Smooth muscle cell of the brain vasculature (primary cell): ENCODE results near the gene KCNG4.
"Not testable (repeated sequence)": the region's sequence is repeated elsewhere in the genome, so short reads cannot be mapped to it uniquely, and the experiment has no call there.

ENCODE experiments used
- DNase-seq: peaks from one replicate; pipeline ENCODE4 v3.0.0-alpha.2; 2012; ENCODE audit warnings: low read depth, low spot score

Gene KCNG4

DNA sequence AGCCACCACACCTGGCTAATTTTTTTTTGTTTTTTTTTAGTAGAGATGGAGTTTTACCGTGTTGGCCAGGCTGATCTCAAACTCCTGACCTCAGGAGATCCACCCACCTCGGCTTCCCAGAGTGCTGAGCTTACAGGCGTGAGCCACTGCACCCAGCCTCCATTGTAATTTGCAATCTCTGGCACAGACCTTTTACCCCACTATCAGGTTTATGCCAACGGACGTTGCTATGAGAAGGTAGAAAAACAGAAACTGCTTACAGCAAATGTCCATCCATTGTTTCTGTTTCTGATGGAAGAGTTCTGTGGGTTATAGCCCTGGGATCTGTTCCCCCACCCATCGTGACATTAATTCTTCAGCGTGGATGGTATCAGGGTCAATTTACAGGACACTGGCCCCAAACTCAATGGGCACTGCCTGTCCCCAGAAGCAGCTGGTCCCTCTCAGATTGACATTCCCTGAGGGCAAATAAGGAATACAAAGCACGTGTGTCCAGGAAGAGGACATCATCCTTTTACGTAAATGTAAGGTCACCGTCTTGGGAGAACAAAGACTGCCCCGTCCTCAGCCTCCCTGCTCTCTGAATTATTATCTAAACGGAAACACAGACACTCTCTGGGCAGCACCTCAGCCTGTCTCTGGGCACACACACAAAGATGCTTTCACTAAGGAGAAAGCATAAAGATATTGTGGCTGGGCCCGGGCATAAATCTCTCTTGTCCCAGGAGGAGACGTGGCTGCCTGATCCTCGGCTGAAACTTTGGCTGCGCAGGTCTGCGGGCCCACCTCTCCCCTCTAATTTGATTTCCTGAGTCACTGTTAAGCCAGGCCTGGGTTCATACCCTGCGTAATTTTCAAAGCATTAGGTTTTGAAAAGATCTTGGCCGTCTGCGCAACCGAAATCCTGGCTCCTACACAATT is 5.2 kb downstream of the KCNG4 start:
- DNase-seq = no peak

- DNase-seq = no peak
Observed at GRCh38 chr16:84233748-84234147, 6.1 kb downstream of the KCNG4 start.

DNA sequence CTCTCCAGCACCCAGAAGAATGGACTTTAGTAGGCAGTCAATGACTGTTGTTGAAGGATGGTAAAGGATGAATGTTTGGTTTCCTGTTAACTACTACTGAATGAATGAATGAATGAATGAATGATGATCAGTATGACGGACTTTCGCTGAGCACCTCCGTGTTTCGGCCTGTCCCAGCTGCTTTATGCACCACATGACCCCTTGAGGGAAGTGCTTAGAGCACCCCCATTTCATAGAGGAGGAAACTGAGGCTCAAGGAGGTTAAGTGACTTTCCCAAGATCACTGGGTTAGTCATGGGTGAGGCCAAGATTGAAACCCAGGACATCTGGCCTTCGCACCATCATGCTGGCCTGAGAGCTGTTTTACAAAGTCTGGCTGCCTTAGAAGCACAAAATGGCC is 6.8 kb downstream of the KCNG4 start:
- DNase-seq = no peak

GRCh38 chr16:84232060-84232459 is 7.8 kb downstream of the KCNG4 start:
- DNase-seq = no peak

DNA sequence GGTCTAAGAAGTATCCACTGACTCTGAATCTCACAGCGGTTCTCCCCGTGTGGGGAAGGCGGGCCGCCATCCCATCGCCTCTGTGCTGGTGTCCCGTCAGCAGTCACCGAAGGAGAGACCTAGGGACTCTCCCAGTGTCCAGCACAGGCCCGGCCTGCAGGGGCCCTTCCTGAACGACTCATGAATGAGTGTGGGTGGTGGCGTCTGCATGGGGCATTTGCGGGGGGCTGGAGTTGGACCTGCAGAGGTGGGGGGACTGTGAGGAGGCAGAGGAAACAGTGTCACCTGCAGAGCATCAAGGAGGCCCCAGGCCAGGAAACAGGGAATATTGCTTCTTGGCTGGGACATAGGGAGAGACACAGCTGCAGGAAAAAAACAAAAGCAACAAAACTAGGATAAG is 10.3 kb downstream of the KCNG4 start:
- no peak for DNase-seq

GRCh38 chr16:84228256-84228838 is 11.5 kb downstream of the KCNG4 start:
- DNase-seq = peak; percentile 85

DNA sequence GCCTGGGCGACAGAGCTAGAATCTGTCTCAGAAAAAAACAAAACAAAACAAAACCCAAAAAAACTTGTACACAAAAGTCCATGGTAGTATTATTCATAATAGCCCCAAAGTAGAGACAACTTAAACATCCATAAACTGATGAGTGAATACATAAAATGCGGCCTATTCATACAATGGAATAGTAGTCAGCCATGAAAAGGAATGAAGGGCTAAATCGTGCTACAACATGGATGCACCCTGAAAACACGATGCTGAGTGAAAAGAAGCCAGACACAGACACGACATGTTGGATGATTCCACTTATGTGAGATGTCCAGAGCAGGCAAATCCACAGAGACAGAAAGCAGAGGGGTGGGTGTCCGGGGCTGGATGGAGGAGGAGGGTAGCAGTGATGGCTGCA is 12.3 kb downstream of the KCNG4 start:
- DNase-seq = no peak

GRCh38 chr16:84226026-84226425 is 13.8 kb downstream of the KCNG4 start:
- DNase-seq = no peak

GRCh38 chr16:84225571-84225970 is 14.2 kb downstream of the KCNG4 start:
- DNase-seq = no peak

DNA sequence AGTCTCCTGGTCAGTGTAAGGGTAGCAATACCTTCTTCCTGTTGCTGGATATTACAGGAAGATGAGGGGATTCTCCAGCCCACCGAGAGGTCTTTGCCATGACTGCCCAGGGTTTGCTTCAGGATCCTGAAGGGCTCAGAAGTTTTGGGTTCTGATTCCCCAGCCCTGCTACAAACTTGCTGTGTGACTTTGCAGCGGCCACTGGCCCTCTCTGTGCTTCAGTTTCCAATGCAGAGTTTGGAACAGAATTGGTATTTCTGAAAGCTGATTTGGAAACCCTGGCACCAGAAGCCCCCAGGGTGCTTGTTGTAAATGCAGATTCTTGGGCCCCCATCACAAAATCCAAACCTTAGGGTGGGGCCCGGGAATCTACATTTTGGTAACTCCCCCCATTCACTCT is 14.7 kb downstream of the KCNG4 start:
- no peak for DNase-seq

DNA sequence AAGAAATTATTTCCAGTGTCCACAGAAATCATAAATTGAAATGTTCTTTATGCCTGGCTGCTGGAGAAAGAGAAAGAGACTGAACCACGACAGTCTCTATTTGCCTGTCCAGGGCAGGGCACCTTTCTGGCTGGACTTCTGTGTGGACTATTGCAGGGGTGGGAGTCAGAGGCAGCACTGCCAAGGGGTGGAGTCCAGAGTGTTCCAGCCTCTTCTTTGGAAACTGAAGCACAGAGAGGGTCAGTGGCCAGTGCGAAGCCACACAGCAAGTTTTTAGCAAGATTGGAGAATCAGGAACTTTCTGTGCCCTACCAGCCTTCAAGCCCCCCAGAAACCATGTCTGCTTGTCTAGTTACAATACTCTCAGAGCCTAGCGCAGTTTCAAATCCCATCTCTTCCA is 15.3 kb downstream of the KCNG4 start:
- DNase-seq = no peak

DNA sequence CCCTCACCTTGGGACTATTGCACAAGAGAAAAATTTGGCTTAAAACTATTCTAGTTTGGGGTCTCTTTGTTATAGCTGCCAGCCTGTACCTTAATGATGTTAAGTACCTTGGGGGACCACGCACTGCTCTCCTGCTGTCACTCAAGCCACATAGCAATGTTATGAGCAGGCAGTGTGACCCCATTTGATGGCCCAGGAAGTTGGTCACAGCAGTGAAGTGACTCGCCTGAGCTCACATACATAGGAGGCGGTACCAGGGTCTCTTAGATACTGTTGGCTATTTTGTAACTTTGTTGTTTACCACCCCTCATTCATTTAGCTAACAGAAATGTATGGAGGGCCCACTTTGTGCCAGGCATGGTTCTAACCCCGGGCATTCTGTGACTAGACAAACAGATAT is 16.4 kb downstream of the KCNG4 start:
- no peak for DNase-seq

- no peak for DNase-seq
Observed at GRCh38 chr16:84220851-84221250, 19.0 kb downstream of the KCNG4 start.

DNA sequence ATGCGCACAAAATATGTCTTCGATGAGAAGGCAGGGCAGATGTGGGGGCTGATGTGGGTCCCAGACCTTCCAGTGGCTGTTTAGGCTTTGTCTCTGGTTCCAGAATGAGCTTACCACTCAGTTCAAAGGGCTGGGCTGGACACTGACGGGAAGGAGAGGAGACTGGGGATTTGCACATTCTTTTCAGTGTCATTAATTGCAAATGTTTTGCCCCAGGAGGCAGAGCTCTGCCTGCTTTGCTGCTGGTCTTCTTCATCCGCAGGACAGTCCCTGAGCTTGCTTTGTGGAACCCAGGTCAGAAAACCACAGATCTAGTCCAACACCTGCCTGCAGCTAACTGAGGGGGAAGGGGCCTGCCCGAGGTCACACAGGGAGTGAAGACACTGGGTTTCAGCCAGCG is 20.9 kb downstream of the KCNG4 start:
- no peak for DNase-seq

DNA sequence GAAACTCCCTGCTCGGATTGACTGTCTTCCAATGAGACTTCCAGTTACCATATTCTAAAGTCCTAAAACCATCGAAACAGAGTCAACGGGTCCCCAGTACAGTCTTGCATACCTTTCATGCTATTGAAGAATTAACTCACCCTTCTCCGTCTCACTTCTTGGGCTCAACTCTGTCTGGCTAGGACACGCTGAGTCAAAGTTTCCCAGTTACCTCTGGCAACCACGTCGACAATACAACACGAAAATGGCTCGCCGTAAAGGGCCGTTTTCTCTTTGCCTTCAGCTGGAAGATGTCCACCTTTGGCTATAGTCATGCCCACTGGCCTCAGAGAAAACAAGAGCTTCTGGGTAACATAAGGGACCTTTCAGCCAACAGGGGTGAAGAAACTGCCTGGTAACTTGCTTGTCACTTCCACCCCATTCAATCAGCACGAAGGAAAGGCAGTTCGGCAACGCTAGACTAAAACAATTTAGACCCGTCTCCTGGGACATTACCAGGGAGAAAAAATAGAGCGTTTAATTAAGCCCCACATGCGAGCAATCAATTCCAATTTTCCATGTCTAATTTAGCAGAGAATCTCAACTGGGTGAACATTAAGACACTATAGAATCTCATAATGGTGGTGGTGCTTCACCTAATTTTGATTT is 21.5 kb downstream of the KCNG4 start:
- no peak for DNase-seq

- DNase-seq = not testable (repeated sequence)
Observed at GRCh38 chr16:84216144-84216543, 23.7 kb downstream of the KCNG4 start.

DNA sequence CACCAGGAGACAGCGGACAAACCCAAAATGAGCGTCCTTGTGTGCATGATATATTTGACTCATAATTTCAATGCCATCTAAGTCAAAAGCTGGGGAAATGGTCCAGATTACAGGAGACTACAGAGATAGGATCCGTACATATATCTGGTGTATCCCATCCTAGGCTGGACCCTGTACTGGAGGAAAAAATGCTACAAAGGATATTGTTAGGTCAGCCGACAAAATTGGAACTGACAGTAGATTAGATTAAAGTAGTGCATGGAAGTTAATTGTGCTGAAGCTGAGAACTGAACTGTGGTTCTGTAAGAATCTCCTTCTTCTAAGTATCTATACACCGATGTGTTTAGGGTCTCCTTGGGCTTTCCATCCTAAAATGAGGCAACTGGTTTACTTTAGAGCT is 24.3 kb downstream of the KCNG4 start:
- DNase-seq = no peak

DNA sequence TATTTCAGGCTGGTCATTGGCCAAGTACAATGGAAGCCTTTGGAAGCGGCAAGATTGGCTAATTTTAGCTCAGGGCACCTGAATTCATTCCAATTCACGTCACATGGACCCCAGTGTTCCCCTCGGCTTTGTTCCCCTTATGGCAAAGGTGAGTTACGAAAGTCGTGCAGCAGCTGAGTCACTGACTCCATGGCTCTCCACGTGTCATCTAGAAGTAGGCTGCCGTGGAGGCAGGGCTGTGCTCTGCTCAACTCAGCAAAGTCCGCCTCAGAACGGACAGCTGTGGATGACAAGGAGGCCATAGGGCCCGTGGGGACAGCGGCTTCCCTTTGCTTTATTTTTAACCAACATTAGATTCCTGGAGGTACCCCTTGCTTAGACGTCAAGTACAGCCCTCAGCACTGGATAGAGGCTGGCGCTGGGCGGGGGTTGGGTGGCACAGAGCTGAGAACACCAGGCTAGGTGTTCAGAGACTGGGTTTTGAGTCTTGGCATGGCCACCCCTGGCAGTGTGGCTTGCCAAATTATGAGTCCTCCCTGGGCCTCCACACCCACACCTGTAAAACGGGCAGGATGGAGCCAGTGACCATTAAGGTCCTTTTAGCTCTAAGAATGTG is 25.3 kb downstream of the KCNG4 start:
- DNase-seq = no peak

DNA sequence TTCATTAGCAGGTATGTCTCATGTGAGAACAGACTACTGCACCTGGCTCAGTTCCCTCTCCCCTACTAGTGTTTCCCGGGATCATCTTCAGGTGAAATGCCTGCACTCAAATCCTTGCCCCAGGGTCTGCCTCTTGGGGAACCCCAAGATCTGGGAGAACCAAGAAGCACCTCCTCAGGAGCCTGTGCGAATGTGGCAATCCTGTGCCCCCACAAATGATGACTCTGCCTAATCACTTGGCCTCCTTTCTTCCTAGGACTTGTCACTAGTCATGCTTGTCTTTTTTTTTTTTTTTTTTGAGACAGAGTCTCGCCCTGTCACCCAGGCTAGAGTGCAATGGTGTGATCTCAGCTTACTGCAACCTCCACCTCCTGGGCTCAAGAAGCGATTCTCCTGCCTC is 27.2 kb downstream of the KCNG4 start:
- no peak for DNase-seq

GRCh38 chr16:84212154-84212553 is 27.7 kb downstream of the KCNG4 start:
- DNase-seq = no peak

DNA sequence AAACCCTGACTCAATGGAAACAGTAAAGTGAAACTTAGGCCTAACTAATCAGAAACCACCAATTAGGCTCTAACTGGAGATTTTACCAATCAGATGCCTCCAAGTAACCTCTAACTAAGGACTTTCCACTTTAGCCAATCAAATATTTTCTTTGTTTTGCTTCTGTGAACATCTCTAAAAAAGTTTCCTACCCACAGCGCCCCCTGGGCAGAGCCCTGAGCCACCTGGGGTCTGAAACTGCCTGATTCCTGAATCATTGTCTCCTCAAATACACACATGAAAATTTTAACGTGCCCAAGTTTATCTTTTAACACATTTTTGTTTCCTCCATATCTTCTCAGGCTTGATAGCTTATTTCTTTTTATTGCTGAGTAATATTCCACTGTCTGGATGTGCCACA is 29.8 kb downstream of the KCNG4 start:
- DNase-seq = no peak

DNA sequence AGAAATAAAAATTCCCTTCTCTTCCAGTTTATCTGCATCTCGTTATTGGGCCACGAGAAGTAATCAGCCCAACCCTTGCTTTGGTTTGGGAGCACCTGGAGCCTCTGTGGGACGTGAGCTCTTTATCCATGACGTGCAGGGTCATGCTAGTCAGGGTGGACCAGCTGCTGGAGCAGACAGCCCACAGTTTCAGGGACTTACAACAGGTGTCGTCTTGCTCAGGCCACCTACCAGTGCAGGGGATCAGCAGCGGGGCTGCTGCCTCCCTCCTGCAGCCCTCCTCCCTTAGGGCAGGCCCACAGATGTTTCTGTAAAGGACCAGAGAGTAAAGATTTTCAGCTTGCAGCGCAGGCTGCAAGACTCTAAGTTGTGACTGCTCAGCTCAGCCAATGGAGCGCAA is 31.9 kb downstream of the KCNG4 start:
- DNase-seq = no peak
